ENCODE results near the gene FNIP1. TPM values are rescaled to one million over a fixed set of nuclear protein-coding genes. Genes with fewer than 3 reads are reported as not detected.

FNIP1 gene
- total and polyA plus RNA-seq, 9 of the 15 experiments (the other 6 are each of a cell fraction or from before 2014, with no cell fraction given) = 5.0 to 32.8 (median 18.4) TPM

DNA sequence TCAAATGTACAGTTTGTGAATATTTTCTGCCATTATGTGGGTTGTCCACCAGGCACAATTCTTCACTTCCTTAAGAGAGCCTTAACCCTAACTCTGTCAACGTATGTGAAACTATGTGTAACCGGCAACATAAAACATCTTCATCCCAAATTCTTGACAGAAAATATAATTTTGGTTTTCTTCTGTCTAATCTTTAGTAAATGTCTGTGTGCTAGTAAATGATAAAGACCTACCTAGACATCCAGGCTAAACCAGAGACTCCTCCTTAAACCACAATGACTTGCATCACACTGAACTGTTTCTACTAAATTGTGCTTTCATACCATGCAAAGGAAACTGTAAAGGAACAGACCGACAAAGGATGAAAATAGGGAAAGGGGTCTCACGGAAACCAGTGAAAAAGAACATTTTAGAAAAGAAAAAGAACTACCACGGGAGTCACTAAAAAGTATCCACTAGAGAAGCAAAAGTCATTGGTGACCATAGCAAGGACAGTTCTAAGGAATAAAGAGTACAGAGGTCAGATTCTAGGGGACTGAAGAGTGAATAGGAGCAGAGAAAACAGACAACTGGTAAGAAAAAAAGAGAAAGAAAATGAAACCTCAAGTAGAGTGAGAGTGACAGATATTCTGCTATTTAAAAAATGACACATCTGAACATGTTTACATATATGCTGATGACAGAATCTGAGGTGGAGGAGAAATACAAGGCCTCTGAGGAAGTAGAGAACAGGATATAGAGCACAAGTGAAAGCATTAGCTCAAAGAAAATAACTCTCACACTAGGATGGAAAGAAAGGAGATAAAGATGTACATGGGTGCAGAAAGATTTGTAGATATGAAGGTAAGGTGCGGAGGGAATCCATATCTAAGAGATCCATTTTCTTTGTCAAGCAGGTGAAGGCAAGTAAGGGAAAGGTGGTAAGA lies 49.4 kb downstream of the FNIP1 start (continued):
- TF ChIP-seq, protein P1, sequence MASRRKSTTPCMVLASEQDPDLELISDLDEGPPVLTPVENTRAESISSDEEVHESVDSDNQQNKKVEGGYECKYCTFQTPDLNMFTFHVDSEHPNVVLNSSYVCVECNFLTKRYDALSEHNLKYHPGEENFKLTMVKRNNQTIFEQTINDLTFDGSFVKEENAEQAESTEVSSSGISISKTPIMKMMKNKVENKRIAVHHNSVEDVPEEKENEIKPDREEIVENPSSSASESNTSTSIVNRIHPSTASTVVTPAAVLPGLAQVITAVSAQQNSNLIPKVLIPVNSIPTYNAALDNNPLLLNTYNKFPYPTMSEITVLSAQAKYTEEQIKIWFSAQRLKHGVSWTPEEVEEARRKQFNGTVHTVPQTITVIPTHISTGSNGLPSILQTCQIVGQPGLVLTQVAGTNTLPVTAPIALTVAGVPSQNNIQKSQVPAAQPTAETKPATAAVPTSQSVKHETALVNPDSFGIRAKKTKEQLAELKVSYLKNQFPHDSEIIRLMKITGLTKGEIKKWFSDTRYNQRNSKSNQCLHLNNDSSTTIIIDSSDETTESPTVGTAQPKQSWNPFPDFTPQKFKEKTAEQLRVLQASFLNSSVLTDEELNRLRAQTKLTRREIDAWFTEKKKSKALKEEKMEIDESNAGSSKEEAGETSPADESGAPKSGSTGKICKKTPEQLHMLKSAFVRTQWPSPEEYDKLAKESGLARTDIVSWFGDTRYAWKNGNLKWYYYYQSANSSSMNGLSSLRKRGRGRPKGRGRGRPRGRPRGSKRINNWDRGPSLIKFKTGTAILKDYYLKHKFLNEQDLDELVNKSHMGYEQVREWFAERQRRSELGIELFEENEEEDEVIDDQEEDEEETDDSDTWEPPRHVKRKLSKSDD (conservative IDR thresholded peaks at IDR 0.05; ENCODE audit: low read length) = no peak
- TF ChIP-seq PHF21A (IDR thresholded peaks at IDR 0.05; ENCODE audit: borderline replicate concordance, low read depth) (no peak), ADNP (tag; IDR thresholded peaks at IDR 0.05) (no peak), RBM39 (optimal IDR thresholded peaks at IDR 0.05; ENCODE audit: low read depth, low read length) (no peak), NFYB (IDR thresholded peaks at IDR 0.05; ENCODE audit: extremely low read depth, insufficient read length) (no peak), NBN (IDR thresholded peaks at IDR 0.05; ENCODE audit: low read depth) (no peak; the same call in 1 of the 2 replicates), NFRKB (IDR thresholded peaks at IDR 0.05; ENCODE audit: low read depth) (no peak; the same call in 1 of the 2 replicates), FOXK2 (conservative IDR thresholded peaks at IDR 0.05 in 1 of 2, IDR thresholded peaks at IDR 0.05 in 1 of 2; ENCODE audit: low read depth in 2 of 2) (peak; percentile 84 to 85), FOSL1 (tag; conservative IDR thresholded peaks at IDR 0.05) (peak; percentile 71), DNMT1 (IDR thresholded peaks at IDR 0.05) (no peak), SMAD2 (IDR thresholded peaks at IDR 0.05; ENCODE audit: low read depth, low read length) (no peak), PCBP2 (IDR thresholded peaks at IDR 0.05; ENCODE audit: low read depth, low read length, poor library complexity, severe bottlenecking) (no peak), PTRF (tag; IDR thresholded peaks at IDR 0.05) (no peak), SMC3 (conservative IDR thresholded peaks at IDR 0.05; ENCODE audit: insufficient read depth, low read depth, low read length) (no peak), RBM25 (IDR thresholded peaks at IDR 0.05; ENCODE audit: low read depth, low read length, severe bottlenecking) (no peak), TGIF2 (CRISPR knock-in tag; IDR thresholded peaks at IDR 0.05) (no peak), CC2D1A (IDR thresholded peaks at IDR 0.05) (peak; percentile 87), KLF1 (tag; IDR thresholded peaks at IDR 0.05) (no peak), CHD4 (IDR thresholded peaks at IDR 0.05; ENCODE audit: insufficient read depth, insufficient replicate concordance, low read depth, low read length, poor library complexity, severe bottlenecking) (no peak), RBM15 (IDR thresholded peaks at IDR 0.05; ENCODE audit: insufficient read depth, low read length) (no peak)
- TF ChIP-seq, protein P2, sequence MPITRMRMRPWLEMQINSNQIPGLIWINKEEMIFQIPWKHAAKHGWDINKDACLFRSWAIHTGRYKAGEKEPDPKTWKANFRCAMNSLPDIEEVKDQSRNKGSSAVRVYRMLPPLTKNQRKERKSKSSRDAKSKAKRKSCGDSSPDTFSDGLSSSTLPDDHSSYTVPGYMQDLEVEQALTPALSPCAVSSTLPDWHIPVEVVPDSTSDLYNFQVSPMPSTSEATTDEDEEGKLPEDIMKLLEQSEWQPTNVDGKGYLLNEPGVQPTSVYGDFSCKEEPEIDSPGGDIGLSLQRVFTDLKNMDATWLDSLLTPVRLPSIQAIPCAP (CRISPR knock-in tag; IDR thresholded peaks at IDR 0.05; ENCODE audit: borderline replicate concordance) = no peak
- TF ChIP-seq, protein P3, sequence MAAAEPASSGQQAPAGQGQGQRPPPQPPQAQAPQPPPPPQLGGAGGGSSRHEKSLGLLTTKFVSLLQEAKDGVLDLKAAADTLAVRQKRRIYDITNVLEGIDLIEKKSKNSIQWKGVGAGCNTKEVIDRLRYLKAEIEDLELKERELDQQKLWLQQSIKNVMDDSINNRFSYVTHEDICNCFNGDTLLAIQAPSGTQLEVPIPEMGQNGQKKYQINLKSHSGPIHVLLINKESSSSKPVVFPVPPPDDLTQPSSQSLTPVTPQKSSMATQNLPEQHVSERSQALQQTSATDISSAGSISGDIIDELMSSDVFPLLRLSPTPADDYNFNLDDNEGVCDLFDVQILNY (CRISPR knock-in tag; IDR thresholded peaks at IDR 0.05) = no peak

Measured in K562 (cell line).